ENCODE measurements around the gene XG.
A peak's percentile ranks its signal among the peaks of the same experiment; 100 is the strongest.
"Not testable (repeated sequence)": the region's sequence is repeated elsewhere in the genome, so short reads cannot be mapped to it uniquely, and the experiment has no call there.

The XG gene

GRCh38 chrX:2781226-2781571 is 29.4 kb downstream of the XG start:
- no peak for DNase-seq (ENCODE audit: low read depth)

GRCh38 chrX:2781698-2782097 is 29.9 kb downstream of the XG start:
- DNase-seq (ENCODE audit: low read depth), result no peak

- DNase-seq (ENCODE audit: low read depth), result no peak
Measured at GRCh38 chrX:2782171-2782570, 30.3 kb downstream of the XG start.

GRCh38 chrX:2782778-2783177 is 30.9 kb downstream of the XG start:
- no peak for DNase-seq (ENCODE audit: low read depth)

GRCh38 chrX:2784026-2784425 is 32.2 kb downstream of the XG start:
- no peak for DNase-seq (ENCODE audit: low read depth)

- no peak for DNase-seq (ENCODE audit: low read depth)
Measured at GRCh38 chrX:2785538-2785937, 33.7 kb downstream of the XG start.

- DNase-seq (ENCODE audit: low read depth), result no peak
Measured at GRCh38 chrX:2788980-2789379, 37.1 kb downstream of the XG start.

GRCh38 chrX:2789569-2789968 is 37.7 kb downstream of the XG start:
- DNase-seq (ENCODE audit: low read depth), result no peak

- DNase-seq (ENCODE audit: low read depth), result peak; percentile 51
Measured at GRCh38 chrX:2793752-2794151, 41.9 kb downstream of the XG start.

- no peak for DNase-seq (ENCODE audit: low read depth)
Measured at GRCh38 chrX:2794336-2794735, 42.5 kb downstream of the XG start.

- DNase-seq (ENCODE audit: low read depth), result not testable (repeated sequence)
Measured at GRCh38 chrX:2796808-2797207, 45.0 kb downstream of the XG start.

- no peak for DNase-seq (ENCODE audit: low read depth)
Measured at GRCh38 chrX:2799369-2799768, 47.5 kb downstream of the XG start.

GRCh38 chrX:2799980-2800379 is 48.1 kb downstream of the XG start:
- not testable (repeated sequence) for DNase-seq (ENCODE audit: low read depth)

- DNase-seq (ENCODE audit: low read depth), result no peak
Measured at GRCh38 chrX:2801223-2801622, 49.4 kb downstream of the XG start.

GRCh38 chrX:2802376-2803090 is 50.7 kb downstream of the XG start:
- peak; percentile 86 for DNase-seq (ENCODE audit: low read depth)

GRCh38 chrX:2803486-2803885 is 51.6 kb downstream of the XG start:
- not testable (repeated sequence) for DNase-seq (ENCODE audit: low read depth)

GRCh38 chrX:2804106-2804843 is 52.4 kb downstream of the XG start:
- peak; percentile 17 for DNase-seq (ENCODE audit: low read depth)

GRCh38 chrX:2804858-2805257 is 53.0 kb downstream of the XG start:
- DNase-seq (ENCODE audit: low read depth), result peak; percentile 58

GRCh38 chrX:2811271-2811670 is 59.4 kb downstream of the XG start:
- no peak for DNase-seq (ENCODE audit: low read depth)

- peak; percentile 29 for DNase-seq (ENCODE audit: low read depth)
Measured at GRCh38 chrX:2812161-2812907, 60.5 kb downstream of the XG start.

GRCh38 chrX:2817036-2817435 is 65.2 kb downstream of the XG start:
- DNase-seq (ENCODE audit: low read depth), result no peak

- DNase-seq (ENCODE audit: low read depth), result peak; percentile 38
Measured at GRCh38 chrX:2819345-2820135, 67.7 kb downstream of the XG start.
